HG03520 (cell line): ENCODE measurements around the gene HDAC10.

Experiments used
- ATAC-seq: cut with Tn5 transposase; IDR thresholded peaks from one replicate; pipeline ENCODE4 v1.9.1; 2021; ENCODE audit warnings: mild to moderate bottlenecking, moderate library complexity; ENCODE audit not compliant: unreplicated experiment

The HDAC10 gene

GRCh38 chr22:50242406-50242949, 8.6 kb downstream of the HDAC10 start:
- ATAC-seq, result no peak

- ATAC-seq, result no peak
Observed at GRCh38 chr22:50238755-50239154, 12.3 kb downstream of the HDAC10 start.

- ATAC-seq, result no peak
Observed at GRCh38 chr22:50236731-50237409, 14.2 kb downstream of the HDAC10 start.

GRCh38 chr22:50233223-50233622, 17.8 kb downstream of the HDAC10 start:
- ATAC-seq, result no peak

GRCh38 chr22:50232481-50233151, 18.4 kb downstream of the HDAC10 start:
- ATAC-seq, result no peak

- ATAC-seq, result no peak
Observed at GRCh38 chr22:50229370-50229769, 21.7 kb downstream of the HDAC10 start.

GRCh38 chr22:50228366-50228765, 22.7 kb downstream of the HDAC10 start:
- ATAC-seq, result no peak

GRCh38 chr22:50227579-50228215, 23.4 kb downstream of the HDAC10 start:
- no peak for ATAC-seq

- ATAC-seq, result no peak
Observed at GRCh38 chr22:50226875-50227165, 24.2 kb downstream of the HDAC10 start.

- no peak for ATAC-seq
Observed at GRCh38 chr22:50226063-50226874, 24.8 kb downstream of the HDAC10 start.

GRCh38 chr22:50225200-50225969, 25.7 kb downstream of the HDAC10 start:
- no peak for ATAC-seq

GRCh38 chr22:50224071-50224470, 27.0 kb downstream of the HDAC10 start:
- ATAC-seq, result no peak

GRCh38 chr22:50222508-50222907, 28.6 kb downstream of the HDAC10 start:
- no peak for ATAC-seq

GRCh38 chr22:50221410-50222300, 29.4 kb downstream of the HDAC10 start:
- ATAC-seq, result no peak

GRCh38 chr22:50220603-50221409, 30.3 kb downstream of the HDAC10 start:
- ATAC-seq, result no peak

GRCh38 chr22:50219800-50220602, 31.1 kb downstream of the HDAC10 start:
- ATAC-seq, result no peak

GRCh38 chr22:50218996-50219727, 31.9 kb downstream of the HDAC10 start:
- ATAC-seq, result no peak
